ENCODE results near the gene GALR2.

- no peak for TF ChIP-seq CTCF (IDR thresholded peaks at IDR 0.05)
- no peak for TF ChIP-seq ZFX (IDR thresholded peaks at IDR 0.05; ENCODE audit: borderline replicate concordance)
Observed at GRCh38 chr17:76077584-76078110, 3.1 kb downstream of the GALR2 start.
